Spleen (tissue), 7 donors: ENCODE measurements around the gene SYK.

Experiments
- POLR2A ChIP-seq, 3 donors: fragments of 450-650 bp; IDR thresholded peaks; one replicate each; pipeline ENCODE4 v1.5.1; 2017; ENCODE audit warnings: antibody characterized with exemption in 3 of 3, mild to moderate bottlenecking in 1 of 3
- POLR2AphosphoS5 ChIP-seq, 3 donors: sonication (generic); formaldehyde crosslinking; IDR thresholded peaks; one replicate each; pipeline ENCODE4 v1.5.1; 2017; ENCODE audit warnings: antibody characterized with exemption in 3 of 3
- TF ChIP-seq, protein P1 (sequence below), 11 experiments: fragments of 200-600 bp in 7 of 11; fragments of 450-650 bp in 4 of 11; sonication (generic) in 4 of 11; IDR thresholded peaks in 8 of 11; conservative IDR thresholded peaks in 3 of 11; 1 replicate in 7 of 11; 2 replicates in 4 of 11; pipeline versions ENCODE4 v1.4.0 to v1.8.0; 2016 to 2021; ENCODE audit warnings: antibody characterized with exemption in 11 of 11, inconsistent platforms in 4 of 11, mild to moderate bottlenecking in 1 of 11
- donor health status: DM: no; HTN: no; CAD: no; lungs with moderate emphysema.
- donor health status: DM: no; HTN: no; CAD: no.
- donor health status: DM: no; HTN: no; CAD: no.

GRCh38 chr9:90880669-90881068 lies 79.0 kb downstream of the SYK start:
- TF ChIP-seq, protein P1, sequence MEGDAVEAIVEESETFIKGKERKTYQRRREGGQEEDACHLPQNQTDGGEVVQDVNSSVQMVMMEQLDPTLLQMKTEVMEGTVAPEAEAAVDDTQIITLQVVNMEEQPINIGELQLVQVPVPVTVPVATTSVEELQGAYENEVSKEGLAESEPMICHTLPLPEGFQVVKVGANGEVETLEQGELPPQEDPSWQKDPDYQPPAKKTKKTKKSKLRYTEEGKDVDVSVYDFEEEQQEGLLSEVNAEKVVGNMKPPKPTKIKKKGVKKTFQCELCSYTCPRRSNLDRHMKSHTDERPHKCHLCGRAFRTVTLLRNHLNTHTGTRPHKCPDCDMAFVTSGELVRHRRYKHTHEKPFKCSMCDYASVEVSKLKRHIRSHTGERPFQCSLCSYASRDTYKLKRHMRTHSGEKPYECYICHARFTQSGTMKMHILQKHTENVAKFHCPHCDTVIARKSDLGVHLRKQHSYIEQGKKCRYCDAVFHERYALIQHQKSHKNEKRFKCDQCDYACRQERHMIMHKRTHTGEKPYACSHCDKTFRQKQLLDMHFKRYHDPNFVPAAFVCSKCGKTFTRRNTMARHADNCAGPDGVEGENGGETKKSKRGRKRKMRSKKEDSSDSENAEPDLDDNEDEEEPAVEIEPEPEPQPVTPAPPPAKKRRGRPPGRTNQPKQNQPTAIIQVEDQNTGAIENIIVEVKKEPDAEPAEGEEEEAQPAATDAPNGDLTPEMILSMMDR (IDR thresholded peaks at IDR 0.05 in 8 of 11, conservative IDR thresholded peaks at IDR 0.05 in 3 of 11) = no peak
- TF ChIP-seq POLR2A (IDR thresholded peaks at IDR 0.05) (no peak), POLR2AphosphoS5 (IDR thresholded peaks at IDR 0.05) (peak in 2 of 3 donors; percentile 36 to 49)
